K562 (cell line): ENCODE results near the gene APOC1. TPM values are rescaled to one million over a fixed set of nuclear protein-coding genes. Genes with fewer than 3 reads are reported as not detected.
A peak's percentile ranks its signal among the peaks of the same experiment; 100 is the strongest.

ENCODE experiments used
- CREM ChIP-seq: IDR thresholded peaks from 2 replicates; pipeline ENCODE4 v1.6.1; 2014; ENCODE audit warnings: antibody characterized with exemption, low read depth
- CSDE1 ChIP-seq, 2 experiments: fragments of 450-650 bp; IDR thresholded peaks; 2 replicates each; pipeline ENCODE4 v1.6.1; 2016; ENCODE audit warnings: mild to moderate bottlenecking in 1 of 2
- CXXC5 ChIP-seq: fragments of 250-450 bp; sonication (Bioruptor Pico); IDR thresholded peaks from 2 replicates; pipeline ENCODE4 v1.8.0; 2022; ENCODE audit warnings: inconsistent platforms, mild to moderate bottlenecking, moderate library complexity
- FOXK2 ChIP-seq, 2 experiments: fragments of 450-650 bp; IDR thresholded peaks in 1 of 2; conservative IDR thresholded peaks in 1 of 2; 2 replicates each; pipeline ENCODE4 v1.6.1; 2016; ENCODE audit warnings: low read depth in 2 of 2, mild to moderate bottlenecking in 1 of 2
- NR2F6 ChIP-seq: fragments of 450-650 bp; formaldehyde crosslinking; IDR thresholded peaks from 2 replicates; pipeline ENCODE4 v1.4.0; 2020; ENCODE audit warnings: mild to moderate bottlenecking
- RBM17 ChIP-seq: fragments of 200-400 bp; formaldehyde crosslinking; IDR thresholded peaks from 2 replicates; pipeline ENCODE4 v1.6.1; 2017; ENCODE audit warnings: low read depth, mild to moderate bottlenecking, low read length, borderline replicate concordance
- TBP ChIP-seq: optimal IDR thresholded peaks from 2 replicates; pipeline ENCODE3; 2011; ENCODE audit warnings: low read depth, low read length, improper control_type of control experiment
- TEAD4 ChIP-seq, 2 experiments: sonication (generic) in 1 of 2; formaldehyde crosslinking in 1 of 2; IDR thresholded peaks; 2 replicates each; pipeline versions ENCODE4 v1.6.1 to v1.8.0; 2012 to 2022; ENCODE audit warnings: borderline replicate concordance in 1 of 2, inconsistent platforms in 1 of 2, low read length in 1 of 2, mild to moderate bottlenecking in 1 of 2, missing genetic modification reagents in 1 of 2
- polyA plus RNA-seq, 8 experiments: library from polyadenylated mRNA; depleted of rRNA in 4 of 8; stranded (reverse) in 5 of 8; unstranded in 3 of 8; fragments of >200 nt; fragmentation: Nextera tagmentation in 2 of 8; fragmentation: Illumina TruSeq in 1 of 8; extraction: Ambion mirVana in 2 of 8; extraction: Trizol in 1 of 8; gene quantifications; 2 replicates each; pipeline versions ENCODE4 v1.2.1 to v1.2.3, GENCODE V29; 2011 to 2014; ENCODE audit warnings: inconsistent platforms in 1 of 8, missing spikeins in 1 of 8
- total RNA-seq, 7 experiments: library from RNA; depleted of rRNA in 6 of 7; stranded (reverse); fragments of >200 nt in 6 of 7; fragmentation: Illumina TruSeq in 2 of 7; extraction: Trizol in 2 of 7; gene quantifications; 2 replicates each; pipeline versions ENCODE4 v1.2.1 to v1.2.3, GENCODE V29; 2011 to 2021; ENCODE audit warnings: low replicate concordance in 1 of 7
- TF ChIP-seq, protein P1 (sequence below): fragments of 450-650 bp; formaldehyde crosslinking; conservative IDR thresholded peaks from 2 replicates; pipeline ENCODE4 v1.4.0; 2022; ENCODE audit warnings: mild to moderate bottlenecking, missing genetic modification characterization
- TF ChIP-seq, protein P2 (sequence below): sonication (generic); formaldehyde crosslinking; IDR thresholded peaks from 2 replicates; pipeline ENCODE4 v1.8.0; 2022; ENCODE audit warnings: mild to moderate bottlenecking, missing genetic modification reagents
- TF ChIP-seq, protein P3 (sequence below), 2 experiments: fragments of 450-650 bp in 1 of 2; sonication (generic) in 1 of 2; formaldehyde crosslinking in 1 of 2; IDR thresholded peaks; 2 replicates each; pipeline versions ENCODE4 v1.7.1 to v1.9.0; 2016 to 2022; ENCODE audit warnings: inconsistent platforms in 1 of 2, mild to moderate bottlenecking in 1 of 2, missing genetic modification reagents in 1 of 2

APOC1 gene
- total and polyA plus RNA-seq, 9 of the 15 experiments (the other 6 are each of a cell fraction or from before 2014, with no cell fraction given), result 115 to 408 (median 220) TPM

DNA sequence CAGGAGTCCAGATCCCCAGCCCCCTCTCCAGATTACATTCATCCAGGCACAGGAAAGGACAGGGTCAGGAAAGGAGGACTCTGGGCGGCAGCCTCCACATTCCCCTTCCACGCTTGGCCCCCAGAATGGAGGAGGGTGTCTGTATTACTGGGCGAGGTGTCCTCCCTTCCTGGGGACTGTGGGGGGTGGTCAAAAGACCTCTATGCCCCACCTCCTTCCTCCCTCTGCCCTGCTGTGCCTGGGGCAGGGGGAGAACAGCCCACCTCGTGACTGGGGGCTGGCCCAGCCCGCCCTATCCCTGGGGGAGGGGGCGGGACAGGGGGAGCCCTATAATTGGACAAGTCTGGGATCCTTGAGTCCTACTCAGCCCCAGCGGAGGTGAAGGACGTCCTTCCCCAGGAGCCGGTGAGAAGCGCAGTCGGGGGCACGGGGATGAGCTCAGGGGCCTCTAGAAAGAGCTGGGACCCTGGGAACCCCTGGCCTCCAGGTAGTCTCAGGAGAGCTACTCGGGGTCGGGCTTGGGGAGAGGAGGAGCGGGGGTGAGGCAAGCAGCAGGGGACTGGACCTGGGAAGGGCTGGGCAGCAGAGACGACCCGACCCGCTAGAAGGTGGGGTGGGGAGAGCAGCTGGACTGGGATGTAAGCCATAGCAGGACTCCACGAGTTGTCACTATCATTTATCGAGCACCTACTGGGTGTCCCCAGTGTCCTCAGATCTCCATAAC lies 8.8 kb upstream of the APOC1 start, which contains the start of gene APOE (continued):
- peak; percentile 11; the same call in 1 of the 2 replicates for TF ChIP-seq CXXC5 (CRISPR knock-in tag)
- no peak for TF ChIP-seq TEAD4 (IDR thresholded peaks at IDR 0.05; ENCODE audit: low read length)
- TF ChIP-seq TEAD4 (CRISPR knock-in tag; IDR thresholded peaks at IDR 0.05; ENCODE audit: borderline replicate concordance), result no peak
- TF ChIP-seq TBP, result peak; percentile 48
- TF ChIP-seq RBM17, result no peak
- no peak for TF ChIP-seq NR2F6
- TF ChIP-seq, protein P1, sequence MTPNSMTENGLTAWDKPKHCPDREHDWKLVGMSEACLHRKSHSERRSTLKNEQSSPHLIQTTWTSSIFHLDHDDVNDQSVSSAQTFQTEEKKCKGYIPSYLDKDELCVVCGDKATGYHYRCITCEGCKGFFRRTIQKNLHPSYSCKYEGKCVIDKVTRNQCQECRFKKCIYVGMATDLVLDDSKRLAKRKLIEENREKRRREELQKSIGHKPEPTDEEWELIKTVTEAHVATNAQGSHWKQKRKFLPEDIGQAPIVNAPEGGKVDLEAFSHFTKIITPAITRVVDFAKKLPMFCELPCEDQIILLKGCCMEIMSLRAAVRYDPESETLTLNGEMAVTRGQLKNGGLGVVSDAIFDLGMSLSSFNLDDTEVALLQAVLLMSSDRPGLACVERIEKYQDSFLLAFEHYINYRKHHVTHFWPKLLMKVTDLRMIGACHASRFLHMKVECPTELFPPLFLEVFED (CRISPR knock-in tag), result no peak
- TF ChIP-seq, protein P2, sequence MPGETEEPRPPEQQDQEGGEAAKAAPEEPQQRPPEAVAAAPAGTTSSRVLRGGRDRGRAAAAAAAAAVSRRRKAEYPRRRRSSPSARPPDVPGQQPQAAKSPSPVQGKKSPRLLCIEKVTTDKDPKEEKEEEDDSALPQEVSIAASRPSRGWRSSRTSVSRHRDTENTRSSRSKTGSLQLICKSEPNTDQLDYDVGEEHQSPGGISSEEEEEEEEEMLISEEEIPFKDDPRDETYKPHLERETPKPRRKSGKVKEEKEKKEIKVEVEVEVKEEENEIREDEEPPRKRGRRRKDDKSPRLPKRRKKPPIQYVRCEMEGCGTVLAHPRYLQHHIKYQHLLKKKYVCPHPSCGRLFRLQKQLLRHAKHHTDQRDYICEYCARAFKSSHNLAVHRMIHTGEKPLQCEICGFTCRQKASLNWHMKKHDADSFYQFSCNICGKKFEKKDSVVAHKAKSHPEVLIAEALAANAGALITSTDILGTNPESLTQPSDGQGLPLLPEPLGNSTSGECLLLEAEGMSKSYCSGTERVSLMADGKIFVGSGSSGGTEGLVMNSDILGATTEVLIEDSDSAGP (CRISPR knock-in tag), result no peak
- no peak for TF ChIP-seq FOXK2 (conservative IDR thresholded peaks at IDR 0.05 in 1 of 2, IDR thresholded peaks at IDR 0.05 in 1 of 2; ENCODE audit: low read depth in 2 of 2)
- TF ChIP-seq, protein P3, sequence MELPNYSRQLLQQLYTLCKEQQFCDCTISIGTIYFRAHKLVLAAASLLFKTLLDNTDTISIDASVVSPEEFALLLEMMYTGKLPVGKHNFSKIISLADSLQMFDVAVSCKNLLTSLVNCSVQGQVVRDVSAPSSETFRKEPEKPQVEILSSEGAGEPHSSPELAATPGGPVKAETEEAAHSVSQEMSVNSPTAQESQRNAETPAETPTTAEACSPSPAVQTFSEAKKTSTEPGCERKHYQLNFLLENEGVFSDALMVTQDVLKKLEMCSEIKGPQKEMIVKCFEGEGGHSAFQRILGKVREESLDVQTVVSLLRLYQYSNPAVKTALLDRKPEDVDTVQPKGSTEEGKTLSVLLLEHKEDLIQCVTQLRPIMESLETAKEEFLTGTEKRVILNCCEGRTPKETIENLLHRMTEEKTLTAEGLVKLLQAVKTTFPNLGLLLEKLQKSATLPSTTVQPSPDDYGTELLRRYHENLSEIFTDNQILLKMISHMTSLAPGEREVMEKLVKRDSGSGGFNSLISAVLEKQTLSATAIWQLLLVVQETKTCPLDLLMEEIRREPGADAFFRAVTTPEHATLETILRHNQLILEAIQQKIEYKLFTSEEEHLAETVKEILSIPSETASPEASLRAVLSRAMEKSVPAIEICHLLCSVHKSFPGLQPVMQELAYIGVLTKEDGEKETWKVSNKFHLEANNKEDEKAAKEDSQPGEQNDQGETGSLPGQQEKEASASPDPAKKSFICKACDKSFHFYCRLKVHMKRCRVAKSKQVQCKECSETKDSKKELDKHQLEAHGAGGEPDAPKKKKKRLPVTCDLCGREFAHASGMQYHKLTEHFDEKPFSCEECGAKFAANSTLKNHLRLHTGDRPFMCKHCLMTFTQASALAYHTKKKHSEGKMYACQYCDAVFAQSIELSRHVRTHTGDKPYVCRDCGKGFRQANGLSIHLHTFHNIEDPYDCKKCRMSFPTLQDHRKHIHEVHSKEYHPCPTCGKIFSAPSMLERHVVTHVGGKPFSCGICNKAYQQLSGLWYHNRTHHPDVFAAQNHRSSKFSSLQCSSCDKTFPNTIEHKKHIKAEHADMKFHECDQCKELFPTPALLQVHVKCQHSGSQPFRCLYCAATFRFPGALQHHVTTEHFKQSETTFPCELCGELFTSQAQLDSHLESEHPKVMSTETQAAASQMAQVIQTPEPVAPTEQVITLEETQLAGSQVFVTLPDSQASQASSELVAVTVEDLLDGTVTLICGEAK (IDR thresholded peaks at IDR 0.05), result 0 out of 2 replicates have a peak, but pooled peaks have one; percentile 18
- TF ChIP-seq, protein P3 (CRISPR knock-in tag; IDR thresholded peaks at IDR 0.05), result no peak
- TF ChIP-seq CSDE1 (IDR thresholded peaks at IDR 0.05), result no peak
- no peak for TF ChIP-seq CREM
